ENCODE measurements around the gene SLC24A3.

DNA sequence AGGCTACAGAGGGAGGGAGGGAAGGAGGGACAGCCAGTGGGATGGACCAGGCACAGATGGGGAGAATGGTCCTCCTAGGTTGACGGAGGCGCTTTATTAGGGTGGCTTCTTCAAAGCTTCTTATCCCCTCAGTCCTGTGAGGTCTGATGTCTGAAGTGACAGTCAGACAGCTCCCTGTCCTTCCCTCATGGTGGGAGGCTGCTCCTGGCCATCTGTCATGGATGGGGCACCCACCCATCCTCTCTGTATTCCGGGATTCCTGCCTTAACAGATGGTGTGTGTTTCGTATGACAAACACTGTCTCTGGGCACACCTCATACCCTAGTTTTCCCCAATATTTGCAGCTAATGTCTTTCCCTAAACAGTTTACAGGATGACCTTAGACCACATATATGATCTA, 553.5 kb downstream of the SLC24A3 start:
- no peak for TF ChIP-seq CTCF (IDR thresholded peaks at IDR 0.05; ENCODE audit: insufficient read depth, low read depth, low read length)
- TF ChIP-seq EZH2 (IDR thresholded peaks at IDR 0.05; ENCODE audit: insufficient read depth, low read length) = no peak

Measured in astrocyte (in vitro differentiated cells and primary cell).